HPDE6-E6E7 (cell line): ENCODE results near the gene PKN3.

Experiments
- DNase-seq: peaks from one replicate; pipeline ENCODE4 v3.0.0; 2011; ENCODE audit warnings: missing footprints; ENCODE audit errors: extremely low spot score

PKN3 gene

DNA sequence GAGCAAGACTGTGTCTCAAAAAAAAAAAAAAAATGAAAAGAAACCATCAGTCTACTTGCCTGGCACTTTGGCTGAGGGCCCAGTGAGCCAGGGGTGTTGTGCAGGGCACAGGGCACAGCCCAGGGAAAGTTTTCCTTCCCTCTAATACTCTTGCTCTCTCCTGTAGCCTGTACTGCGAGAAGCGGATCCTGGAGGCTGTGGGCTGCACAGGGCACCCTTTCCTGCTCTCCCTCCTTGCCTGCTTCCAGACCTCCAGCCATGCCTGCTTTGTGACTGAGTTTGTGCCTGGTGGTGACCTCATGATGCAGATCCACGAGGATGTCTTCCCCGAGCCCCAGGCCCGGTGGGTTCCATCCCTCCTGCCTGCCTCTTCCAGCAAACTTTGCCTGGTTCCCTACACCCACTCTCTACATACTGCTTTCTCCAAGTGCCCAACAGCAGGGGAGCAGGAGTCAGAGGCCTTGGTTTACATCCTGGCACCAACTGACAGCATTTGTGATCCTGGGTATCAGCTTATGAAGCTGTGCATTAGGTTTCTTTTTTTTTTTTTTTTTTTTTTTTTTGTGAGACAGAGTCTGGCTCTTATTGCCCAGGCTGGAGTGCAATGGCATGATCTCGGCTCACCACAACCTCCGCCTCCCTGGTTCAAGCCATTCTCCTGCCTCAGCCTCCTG, 14.4 kb downstream of the PKN3 start:
- DNase-seq: no peak

DNA sequence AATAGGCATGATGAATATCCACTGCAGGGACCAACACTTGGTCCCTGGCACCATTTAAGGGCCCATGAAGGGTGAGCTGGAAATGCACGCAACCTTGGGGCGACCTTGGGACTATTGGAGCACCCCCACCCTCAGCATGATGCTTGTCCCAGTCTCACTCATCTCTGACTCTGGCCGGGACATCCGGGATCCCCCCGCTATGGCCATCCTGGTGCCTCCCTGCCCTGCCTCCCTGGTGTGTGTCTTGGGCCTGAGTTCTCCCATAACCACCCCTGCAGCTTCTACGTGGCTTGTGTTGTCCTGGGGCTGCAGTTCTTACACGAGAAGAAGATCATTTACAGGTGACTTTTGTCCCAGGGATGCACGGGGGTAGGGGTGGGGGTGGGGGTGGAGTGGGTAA, 15.7 kb downstream of the PKN3 start:
- DNase-seq: no peak

DNA sequence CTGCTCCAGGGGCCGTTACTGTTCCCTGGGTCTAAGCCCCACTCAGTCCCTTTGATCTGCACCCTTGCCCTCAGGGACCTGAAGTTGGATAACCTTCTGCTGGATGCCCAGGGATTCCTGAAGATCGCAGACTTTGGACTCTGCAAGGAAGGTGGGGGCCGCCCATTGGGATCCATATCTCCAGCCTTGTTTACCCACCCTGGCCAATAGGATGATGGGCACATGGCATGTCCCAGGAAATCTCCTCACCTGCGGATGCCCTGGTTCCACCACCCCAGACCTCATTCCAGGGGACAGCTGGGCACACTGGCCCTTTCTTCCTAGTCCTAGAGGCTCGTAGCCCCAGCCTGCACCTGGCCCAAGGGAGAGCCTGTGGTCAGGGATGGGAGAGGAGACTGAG, 16.2 kb downstream of the PKN3 start:
- no peak for DNase-seq

DNA sequence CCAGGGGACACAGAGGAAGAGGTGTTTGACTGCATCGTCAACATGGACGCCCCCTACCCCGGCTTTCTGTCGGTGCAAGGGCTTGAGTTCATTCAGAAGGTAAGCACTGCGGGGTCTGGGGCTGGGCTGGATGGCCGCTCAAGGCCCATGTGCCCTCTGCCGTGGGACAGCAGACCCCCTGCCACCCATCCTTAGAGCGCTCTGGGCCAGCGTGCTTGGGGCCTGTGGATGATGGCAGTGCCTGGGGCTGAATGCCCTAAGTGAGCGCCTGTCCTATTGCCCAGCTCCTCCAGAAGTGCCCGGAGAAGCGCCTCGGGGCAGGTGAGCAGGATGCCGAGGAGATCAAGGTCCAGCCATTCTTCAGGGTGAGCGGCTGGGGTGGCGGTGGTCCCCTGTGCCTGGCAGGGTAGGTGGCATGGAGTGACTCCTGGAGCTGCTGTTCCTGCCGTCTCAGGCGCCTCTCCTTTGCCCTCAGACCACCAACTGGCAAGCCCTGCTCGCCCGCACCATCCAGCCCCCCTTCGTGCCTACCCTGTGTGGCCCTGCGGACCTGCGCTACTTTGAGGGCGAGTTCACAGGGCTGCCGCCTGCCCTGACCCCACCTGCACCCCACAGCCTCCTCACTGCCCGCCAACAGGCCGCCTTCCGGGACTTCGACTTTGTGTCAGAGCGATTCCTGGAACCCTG, 17.8 kb downstream of the PKN3 start:
- no peak for DNase-seq

DNA sequence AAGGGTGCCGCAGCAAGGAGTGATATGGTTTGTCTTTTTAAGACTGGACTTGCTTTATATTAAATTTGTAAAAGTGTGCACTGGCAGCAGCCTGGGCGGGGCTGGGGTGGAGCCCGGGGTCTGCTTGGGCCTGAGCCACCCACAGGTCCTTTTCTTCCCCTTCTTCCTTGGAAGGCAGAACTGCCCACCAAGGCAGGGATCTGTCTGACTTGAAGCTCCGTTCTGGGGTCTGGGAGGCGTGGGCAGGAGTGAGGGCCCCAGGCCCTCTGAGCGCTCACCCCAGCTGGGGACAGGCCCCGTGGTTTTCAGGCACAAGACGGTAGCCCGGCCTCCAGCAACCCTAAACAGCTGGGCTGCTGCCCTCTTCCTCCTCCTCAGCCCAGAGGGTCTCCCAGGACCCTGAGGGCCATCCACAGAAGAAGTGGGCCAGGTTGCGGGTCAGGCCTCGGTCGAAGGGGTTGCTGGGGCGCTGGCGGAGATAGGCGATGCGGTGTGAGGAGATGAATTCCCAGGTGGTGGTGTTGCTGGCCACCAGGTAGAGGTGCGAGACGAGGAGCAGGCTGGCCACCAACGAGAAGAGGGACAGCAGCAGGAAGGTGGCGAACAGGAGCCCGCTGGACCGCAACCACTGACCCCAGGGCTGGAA, 18.7 kb downstream of the PKN3 start:
- DNase-seq: no peak

DNA sequence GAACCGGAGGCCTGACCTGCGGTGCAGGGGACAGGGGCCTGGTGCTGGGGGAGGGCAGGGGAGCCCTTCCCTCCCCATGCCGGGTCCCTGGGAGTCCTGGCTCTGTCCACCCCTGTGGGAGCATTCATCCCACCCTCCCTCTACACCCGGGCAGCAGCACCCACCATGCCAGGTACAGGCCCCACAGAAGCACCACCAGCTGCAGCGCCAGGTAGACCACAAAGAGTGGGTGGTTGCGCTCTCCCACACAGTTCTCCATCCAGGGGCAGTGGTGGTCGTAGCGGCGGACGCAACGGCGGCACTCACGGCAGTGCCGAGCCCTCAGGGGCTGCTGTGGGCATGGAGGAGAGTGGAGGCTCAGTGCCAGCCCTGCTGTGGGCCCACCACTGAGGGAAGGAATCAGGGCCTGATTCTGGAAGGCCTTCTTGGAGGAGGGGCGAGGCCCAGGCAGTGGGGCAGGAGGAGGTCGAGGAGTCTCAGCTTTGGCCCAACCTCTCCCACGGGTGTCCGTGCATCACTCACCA, 19.2 kb downstream of the PKN3 start:
- DNase-seq: no peak

DNA sequence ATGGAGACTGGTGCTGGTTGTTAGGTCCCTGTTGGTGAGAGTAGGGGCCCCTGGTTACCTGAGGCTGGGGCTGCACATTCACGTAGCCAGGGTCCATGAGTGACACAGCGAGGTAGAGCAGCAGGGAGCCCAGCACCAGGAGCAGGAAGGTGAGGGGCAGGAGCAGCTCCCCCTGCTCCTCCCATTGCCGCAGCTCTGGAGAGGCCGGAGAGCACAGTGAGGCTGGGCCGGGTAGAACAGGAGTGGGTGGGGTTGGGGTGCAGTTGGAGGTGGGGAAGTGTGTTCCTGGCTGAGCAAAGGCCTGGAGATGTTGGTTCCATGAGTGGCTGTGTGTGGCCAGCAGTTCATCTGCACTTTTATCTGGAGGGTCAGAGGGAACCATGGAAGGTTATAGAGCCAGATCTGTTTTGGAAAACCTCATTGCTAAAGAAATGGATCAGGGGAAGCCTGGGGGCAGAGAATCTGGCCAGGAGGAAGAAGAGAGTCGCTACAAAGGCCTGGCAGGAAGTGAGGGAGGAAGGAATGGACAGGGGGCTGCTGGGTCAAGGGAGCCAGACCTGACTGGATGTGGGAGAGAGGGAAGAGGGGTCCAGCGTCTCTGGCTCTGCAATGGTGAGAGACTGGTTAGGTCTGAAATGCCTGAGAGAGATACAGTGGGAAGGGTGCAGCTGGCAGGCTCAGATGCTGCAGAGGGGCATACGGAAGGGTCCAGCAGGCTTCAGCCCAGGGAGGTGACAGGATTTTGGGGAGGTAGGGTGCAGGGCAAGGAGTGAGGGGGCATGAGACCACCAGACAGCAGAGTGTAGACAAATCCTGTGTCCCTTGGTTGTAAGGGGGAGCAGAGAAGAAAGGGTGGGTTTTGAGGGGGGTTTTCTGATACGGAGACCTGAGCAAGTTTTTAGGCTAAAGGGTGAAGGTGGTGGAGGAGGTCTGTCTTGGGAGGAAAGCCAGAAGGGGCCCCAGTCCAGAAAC, 20.4 kb downstream of the PKN3 start:
- no peak for DNase-seq

DNA sequence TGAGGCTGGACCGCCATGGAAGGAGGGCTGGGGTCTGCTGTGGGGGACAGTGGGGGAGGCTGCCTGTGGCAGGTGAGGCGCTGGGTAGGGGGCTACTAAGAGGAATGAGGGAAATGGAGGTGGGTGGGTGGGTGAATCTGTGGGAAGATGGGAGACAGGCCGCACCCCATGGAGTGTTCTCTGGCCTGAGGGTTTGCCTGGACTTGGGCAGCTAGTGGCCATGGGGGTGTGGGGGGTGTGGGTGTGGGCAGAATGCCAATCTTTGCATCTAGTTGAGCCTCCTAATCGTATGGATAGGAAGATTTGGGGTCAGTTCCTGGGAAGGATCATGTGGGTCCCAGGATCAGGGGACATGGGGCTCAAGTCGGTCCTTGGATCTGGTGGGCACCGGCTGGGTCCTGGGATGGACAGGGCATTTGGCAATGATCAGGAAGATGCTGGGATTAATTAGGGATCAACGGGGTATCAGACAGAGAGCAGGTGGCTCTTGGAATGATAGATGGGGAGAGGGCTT, 21.1 kb downstream of the PKN3 start:
- no peak for DNase-seq

DNA sequence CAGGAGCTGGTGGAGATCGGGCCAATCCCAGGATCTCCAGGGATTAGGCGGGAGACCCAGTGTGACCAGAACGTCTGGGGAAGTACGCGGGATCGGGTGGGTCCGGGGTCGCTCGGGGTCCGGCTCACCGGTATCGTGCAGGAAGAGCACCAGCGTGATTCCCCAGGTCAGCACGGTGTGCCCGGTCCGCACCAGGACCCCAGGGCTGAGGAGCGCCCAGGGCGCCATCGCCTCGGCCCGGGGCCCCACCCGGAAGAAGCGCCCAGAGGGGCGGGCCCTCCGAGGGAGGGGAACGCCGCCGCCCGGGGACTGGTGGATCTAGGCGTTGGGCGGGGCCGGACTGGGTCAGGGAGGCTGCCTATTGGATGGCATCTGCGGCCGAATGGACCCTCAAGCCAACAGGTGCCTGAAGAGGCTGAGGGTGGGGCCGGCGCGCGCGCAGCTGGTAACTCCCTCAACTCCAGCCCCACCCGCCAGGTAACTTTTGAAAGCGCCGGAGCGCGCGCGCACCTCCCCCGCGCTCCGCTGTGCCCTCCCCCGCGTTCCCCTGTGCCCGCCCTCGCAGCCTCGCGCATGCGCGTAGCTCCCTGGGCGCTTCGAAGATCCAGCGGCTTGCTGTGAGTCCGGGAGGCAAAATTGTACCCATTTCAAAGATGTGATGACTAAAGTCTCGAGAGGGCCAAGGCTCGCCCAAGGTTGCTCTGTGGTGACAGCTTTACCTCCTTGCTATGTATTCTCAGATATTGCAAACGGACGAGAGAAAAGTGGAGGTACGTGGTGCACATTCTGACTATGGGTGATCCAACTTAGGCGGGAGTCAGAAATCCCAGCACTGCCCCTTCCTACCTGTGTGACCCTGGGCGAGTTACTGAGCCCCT, 21.8 kb downstream of the PKN3 start, which contains the start of gene ZDHHC12:
Gene ZDHHC12, minus strand, starts transcription at position 262 of the 878 bp plus-strand sequence. Its CDS starts 34 bp downstream, at position 228.
- DNase-seq: peak; percentile 100

DNA sequence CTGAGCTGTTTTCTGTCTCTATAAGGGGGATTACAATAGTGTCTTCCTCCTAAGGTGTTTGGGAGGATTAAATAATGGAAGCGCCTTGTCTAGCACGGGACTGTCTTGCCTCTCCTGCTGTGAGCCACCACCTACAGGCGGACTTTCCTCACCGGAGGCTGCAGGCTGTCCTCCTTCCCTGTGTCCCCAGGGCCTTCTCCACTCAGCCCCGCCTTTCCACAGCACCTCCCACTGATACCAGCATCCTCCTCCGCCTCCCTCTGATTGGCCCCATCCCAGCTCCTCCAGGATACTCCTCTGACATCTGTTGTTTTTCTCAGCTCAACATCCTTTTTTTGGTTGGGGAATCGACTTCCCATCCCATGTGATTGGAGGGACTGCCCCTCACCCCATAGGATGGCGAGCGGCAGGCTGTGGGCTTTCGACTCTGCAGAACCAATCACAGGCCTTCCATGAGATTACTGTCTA, 22.5 kb downstream of the PKN3 start:
- peak; percentile 69 for DNase-seq

DNA sequence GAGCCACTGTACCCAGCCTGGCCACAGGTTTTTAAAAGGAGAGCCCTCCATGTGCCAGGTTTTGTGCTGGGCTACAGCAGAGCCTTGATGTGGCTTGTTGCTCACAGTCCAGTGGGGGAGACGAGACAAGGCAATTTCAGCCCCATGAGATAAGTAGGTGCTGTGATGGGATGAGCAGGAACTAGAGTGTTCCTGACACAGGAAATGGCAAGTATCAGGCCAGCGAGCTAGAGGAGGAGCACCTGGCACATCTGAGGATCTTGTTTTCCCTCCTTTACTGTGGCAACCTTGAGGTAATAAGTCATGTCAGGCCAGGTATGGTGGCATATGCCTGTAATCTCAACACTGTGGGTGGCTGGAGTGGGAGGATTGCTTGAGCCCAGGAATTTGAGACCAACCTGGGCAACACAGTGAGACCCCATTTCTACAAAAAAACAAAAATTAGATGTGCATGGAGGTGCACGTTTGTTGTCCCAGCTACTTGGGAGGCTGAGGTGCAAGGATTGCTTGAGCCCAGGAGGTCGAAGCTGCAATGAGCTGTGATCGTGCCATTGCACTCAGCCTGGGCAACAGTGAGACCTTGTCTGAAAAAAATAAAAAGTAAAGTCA, 25.4 kb downstream of the PKN3 start:
- DNase-seq: no peak

DNA sequence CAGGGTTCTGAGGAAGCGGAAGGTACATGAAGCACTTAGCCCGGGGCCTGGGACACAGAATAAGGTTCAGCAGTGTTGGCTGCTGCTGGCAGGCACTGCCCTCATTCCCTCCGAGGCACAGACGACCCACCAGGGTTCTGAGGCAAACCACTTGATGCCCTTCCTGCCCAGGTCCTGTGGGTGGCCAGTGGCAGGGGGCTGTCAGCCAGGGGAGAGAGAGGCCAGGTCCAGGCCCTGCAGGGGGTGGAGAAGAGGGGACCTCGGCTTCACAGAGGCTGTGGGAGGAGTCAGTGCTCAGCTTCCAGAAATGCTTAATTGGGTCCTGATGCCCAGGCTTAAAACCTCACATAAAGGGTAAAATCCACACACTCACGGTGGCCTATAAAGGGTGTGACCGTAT, 26.0 kb downstream of the PKN3 start:
- DNase-seq: no peak

DNA sequence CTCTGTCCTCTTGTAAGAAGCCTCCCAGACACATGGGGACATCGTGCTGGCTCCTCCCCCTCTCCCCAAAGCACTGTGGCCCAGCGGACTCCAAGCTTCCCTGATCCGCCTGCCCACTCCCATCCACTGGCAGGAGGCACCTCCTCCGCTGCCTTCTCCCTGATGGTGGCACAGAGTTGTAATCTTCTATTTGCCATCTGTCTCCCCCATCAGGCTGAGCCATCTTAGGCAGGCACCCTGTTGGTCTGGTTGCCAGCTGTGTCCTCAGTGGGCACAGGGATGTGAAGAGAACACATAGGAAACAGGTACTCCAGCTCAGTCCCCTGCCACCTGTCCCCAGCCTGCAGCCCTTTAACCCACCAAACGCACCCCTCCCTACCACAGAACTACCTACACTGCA, 27.0 kb downstream of the PKN3 start:
- no peak for DNase-seq

DNA sequence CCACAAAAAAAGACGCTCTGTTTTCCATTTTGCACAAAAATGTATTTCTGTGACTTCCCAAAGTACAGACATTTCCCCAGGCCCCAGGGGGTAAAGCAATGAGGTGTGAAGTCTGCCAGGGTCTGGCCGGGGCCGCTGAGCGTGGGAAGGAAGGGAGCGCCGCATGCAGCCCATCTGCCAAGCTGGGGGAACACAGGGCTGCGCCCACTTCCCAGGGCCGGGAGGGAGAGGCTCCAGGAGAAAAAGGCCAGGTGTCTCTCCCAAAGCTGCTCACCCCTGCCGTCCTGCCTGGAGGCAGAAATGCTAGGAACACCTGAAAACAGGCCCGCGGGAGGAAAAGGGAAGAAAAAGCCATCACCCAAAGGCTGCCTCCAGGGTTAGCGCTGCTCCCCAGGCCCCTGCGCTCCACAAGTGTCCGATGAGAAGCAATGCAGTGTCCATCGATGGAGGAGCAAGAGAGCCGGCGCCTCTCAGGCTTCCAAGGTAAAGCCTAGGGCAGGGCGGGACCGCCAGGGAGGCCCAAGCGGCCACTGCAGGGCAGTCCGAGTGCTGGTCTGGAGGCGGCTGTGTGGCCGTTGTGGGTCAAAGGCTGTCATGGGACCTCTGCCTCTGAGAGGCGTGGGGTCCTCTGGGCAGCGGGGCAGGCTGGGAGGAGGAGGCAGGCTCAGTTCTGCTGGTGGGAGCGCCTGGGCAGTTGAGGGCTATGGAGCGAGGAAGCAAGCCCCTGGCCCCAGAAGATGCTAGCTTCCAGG, 27.6 kb downstream of the PKN3 start:
- DNase-seq: no peak

DNA sequence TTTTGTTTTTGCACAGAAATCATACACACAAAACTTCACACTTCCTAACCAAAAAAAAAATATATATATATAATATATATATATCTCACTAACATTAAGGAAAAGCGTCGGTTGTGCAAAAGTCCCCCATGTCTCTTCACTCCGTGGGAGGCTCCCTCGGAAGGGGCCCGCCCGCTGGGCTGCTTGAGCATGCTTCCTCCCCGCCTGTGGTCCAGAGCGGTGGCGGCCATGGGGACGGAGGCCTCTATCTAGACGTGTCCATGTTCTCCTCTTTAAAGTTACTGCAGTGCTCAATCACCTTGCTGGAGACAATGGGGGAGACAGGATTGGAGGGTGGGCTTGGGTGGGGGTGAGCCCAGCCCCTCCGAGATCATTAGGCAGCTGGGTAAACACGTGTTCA, 28.8 kb downstream of the PKN3 start:
- DNase-seq: no peak

DNA sequence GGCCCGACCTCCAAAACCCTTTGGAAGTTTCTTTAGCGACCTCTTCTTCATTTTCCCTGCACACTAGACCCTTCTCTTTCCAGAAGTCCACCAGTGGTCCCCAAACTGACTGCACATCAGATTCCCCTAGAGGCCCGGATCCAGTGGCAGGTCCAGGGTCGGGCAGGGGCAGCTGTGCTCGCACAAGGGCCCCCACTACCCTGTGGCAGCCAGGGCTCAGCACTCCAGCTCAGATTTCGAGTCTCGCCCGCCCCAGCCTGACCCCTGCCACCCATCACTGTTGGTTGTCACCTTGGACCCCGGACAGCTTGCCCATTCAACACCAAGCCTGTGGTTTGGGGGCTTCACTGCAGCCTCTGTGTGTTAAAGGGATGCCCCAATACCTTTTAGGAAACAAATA, 29.4 kb downstream of the PKN3 start:
- no peak for DNase-seq

DNA sequence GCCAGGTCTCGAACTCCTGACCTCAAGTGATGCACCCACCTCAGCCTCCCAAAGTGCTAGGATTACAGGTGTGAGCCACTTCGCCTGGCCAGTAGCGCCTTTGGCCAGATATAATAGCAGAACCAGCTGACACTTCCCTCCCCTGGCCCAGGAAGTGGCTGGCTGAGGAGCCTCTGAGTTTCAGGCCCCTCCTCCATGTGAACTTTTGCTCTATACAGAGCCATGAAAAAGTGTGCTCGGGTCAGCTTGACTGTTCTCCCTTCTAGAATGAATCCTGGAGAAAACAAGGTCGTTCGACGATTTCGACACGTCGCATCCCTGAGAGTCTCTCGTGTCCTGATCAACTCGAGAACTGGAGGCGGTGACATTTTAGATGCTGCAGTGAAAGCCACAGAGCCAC, 30.3 kb downstream of the PKN3 start:
- no peak for DNase-seq

DNA sequence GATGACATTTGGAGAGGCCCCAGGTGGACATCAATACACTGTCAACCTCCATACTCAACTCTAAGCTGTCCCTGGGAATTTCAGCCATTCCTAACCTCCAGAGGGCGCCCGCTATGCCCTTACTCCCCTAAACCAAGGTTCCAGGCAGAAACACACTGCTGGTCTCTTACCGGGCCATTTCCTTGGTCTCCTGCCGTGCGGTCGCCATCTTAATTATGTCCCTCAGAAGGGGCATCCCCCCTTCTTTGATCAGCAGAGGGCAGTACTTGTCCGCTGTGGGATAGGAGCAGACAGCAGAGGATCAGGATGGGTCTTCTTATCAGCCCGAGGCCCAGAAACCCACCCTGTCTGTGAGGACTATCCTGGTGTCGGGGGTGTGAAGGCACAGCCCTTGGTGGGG, 31.0 kb downstream of the PKN3 start:
- DNase-seq: peak; percentile 63

DNA sequence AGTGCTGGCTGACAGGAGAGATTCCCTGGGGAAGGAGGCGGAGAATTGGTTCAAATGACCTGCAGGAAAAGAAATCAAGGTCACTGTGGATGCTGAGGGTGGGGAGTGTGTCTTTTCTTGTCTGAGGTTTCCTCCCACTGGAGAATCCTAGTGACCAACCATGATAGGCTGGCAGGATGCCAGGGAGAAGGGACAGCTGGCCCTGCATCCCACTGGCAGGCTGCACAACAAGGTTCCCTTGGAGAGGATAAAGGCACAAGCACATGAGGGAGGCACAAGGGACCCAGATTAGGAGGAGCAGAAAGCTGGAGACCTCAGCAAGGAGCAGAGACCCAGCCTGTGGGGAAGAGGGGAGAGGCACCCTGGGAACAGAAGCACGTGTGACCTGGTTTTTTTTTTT, 33.1 kb downstream of the PKN3 start:
- DNase-seq: no peak
